Activated CD8-positive, alpha-beta memory T cell treated with anti-CD3 and anti-CD28 coated beads, Interleukin-2, amount 50 U/mL, for 4 hours (primary cell): ENCODE results near the gene PPP1R13L.
"Not testable (repeated sequence)": the region's sequence is repeated elsewhere in the genome, so short reads cannot be mapped to it uniquely, and the experiment has no call there.

Experiments
- DNase-seq: peaks from one replicate; pipeline ENCODE4 v3.0.0-alpha.2; 2020

PPP1R13L gene

GRCh38 chr19:45431008-45431407, 26.1 kb upstream of the PPP1R13L start:
- DNase-seq, result not testable (repeated sequence)

- not testable (repeated sequence) for DNase-seq
These were observed 25.0 kb upstream of the PPP1R13L start for GRCh38 chr19:45429896-45430295.

GRCh38 chr19:45428384-45429231, 23.7 kb upstream of the PPP1R13L start:
- peak; percentile 48 for DNase-seq

GRCh38 chr19:45424191-45425058, 19.6 kb upstream of the PPP1R13L start:
- DNase-seq, result no peak

- peak; percentile 63 for DNase-seq
These were observed 18.8 kb upstream of the PPP1R13L start, which contains the start of gene ERCC1 for GRCh38 chr19:45423589-45424190. TSS of gene ERCC1 (minus strand) at chr19:45423917. CDS start at chr19:45423374, 543 bp downstream.

- peak; percentile 82 for DNase-seq
These were observed 18.2 kb upstream of the PPP1R13L start for GRCh38 chr19:45423033-45423588.

GRCh38 chr19:45421947-45422498, 17.2 kb upstream of the PPP1R13L start:
- DNase-seq, result no peak

GRCh38 chr19:45420871-45421270, 16.0 kb upstream of the PPP1R13L start:
- DNase-seq, result no peak

GRCh38 chr19:45420356-45420755, 15.5 kb upstream of the PPP1R13L start:
- DNase-seq, result no peak

- DNase-seq, result no peak
These were observed 15.0 kb upstream of the PPP1R13L start for GRCh38 chr19:45419895-45420294.

GRCh38 chr19:45419396-45419795, 14.5 kb upstream of the PPP1R13L start:
- DNase-seq, result no peak

GRCh38 chr19:45418802-45419201, 13.9 kb upstream of the PPP1R13L start:
- DNase-seq, result no peak

- no peak for DNase-seq
These were observed 12.3 kb upstream of the PPP1R13L start for GRCh38 chr19:45417151-45417550.

GRCh38 chr19:45414468-45414867, 9.6 kb upstream of the PPP1R13L start:
- DNase-seq, result no peak

GRCh38 chr19:45413497-45413896, 8.6 kb upstream of the PPP1R13L start:
- no peak for DNase-seq

- DNase-seq, result not testable (repeated sequence)
These were observed 5.5 kb upstream of the PPP1R13L start for GRCh38 chr19:45410330-45410729.

GRCh38 chr19:45409557-45409920, 4.7 kb upstream of the PPP1R13L start:
- DNase-seq, result no peak

- DNase-seq, result no peak
These were observed 4.1 kb upstream of the PPP1R13L start for GRCh38 chr19:45408830-45409556.

- no peak for DNase-seq
These were observed 3.3 kb upstream of the PPP1R13L start for GRCh38 chr19:45408121-45408520.

GRCh38 chr19:45407585-45407984, 2.7 kb upstream of the PPP1R13L start:
- DNase-seq, result not testable (repeated sequence)

- DNase-seq, result no peak
These were observed 2.2 kb upstream of the PPP1R13L start for GRCh38 chr19:45407091-45407375.
